Tracheal epithelial cell (primary cell): Measurements from ENCODE around the gene NOS1AP. TPM values are rescaled to one million over a fixed set of nuclear protein-coding genes. Genes with fewer than 3 reads are reported as not detected.

Source experiments
- total RNA-seq: library from RNA; depleted of rRNA; stranded (reverse); fragments of >200 nt; gene quantifications from 2 replicates; pipeline ENCODE4 v1.2.1, GENCODE V29; 2014

The NOS1AP gene
- total RNA-seq = not detected in 2 replicates

DNA sequence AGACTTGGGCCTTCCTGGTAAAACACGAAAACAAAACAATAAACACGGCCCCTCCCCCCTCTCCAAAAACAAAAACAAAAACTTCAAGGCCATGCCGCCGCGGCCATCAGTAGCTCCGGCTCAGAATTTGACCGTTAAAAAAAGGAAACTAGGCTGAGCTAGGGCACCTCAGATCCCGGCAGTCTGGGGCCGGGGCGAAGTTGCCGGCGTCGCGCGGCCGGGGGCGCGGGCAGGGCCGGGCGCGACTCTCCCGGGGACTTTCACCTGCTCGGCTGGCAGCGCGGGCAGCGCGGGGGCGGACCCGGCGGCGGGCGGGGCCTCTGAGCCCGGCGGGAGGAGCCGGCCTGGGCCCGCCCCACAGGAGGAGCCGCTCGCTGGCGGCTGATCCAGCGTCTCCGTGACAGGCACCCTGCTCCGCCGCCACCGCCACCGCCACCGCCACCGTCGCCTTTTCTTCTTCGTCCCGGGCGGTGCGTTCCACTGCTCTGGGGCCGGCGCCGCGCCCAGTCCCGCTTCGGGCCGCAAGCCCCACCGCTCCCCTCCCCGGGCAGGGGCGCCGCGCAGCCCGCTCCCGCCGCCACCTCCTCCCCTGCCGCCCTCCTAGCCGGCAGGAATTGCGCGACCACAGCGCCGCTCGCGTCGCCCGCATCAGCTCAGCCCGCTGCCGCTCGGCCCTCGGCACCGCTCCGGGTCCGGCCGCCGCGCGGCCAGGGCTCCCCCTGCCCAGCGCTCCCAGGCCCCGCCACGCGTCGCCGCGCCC lies at the start of gene NOS1AP:
NOS1AP (plus strand) TSS at position 358 of the 760 bp plus-strand sequence. CDS start 487 bp downstream, outside the sequence.

DNA sequence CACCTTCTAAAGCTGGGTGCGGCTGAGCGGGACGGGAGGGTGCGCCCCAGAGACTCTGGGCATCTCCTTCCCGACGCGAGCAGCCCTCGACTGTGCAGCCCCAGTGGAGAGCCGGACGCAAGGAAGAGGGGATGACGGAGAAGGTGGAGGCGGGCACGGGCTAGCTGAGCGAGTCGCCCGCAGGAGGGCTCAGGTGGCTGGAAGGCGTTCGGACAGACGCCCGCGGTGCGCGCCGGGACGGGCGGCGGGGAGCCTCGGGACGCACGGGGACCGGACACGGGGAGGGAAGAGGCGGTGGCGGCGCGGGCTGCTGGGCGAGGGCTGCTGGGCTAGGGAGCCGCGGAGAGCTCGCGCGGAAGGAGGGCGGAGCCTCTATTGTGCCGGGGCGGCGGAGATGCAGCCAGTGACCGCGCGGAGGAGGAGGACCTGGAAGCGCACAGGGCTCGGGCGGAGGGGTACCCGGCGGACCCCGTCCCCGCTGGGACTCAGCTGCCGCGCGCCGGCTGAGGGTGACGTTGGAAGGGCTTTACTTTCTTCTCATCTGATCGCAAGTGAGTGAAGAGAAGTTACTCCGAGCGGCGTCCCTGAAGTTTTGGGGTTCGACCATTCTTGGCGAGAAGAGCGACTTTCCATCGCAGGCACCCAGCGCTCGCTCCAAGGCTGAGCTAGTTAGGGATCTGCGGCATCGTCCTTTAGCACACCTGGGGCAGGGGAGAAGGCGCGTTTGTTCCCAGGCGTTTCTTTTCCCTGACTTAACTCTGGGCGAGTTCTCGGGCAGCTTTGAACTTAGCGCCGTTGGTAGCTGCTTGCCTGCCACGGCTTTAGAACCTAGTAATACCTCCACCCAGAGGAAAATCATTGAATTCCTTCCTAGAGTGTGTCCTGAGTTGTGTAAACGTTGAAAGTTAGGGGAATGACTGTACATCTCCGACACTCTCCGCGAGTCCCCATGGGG lies 45.7 kb upstream of the NOS1AP start, which contains the start of gene OLFML2B:
OLFML2B (minus strand) TSS at position 323 of the 955 bp plus-strand sequence. CDS start 439 bp downstream, outside the sequence.

GRCh38 chr1:162376691-162377090 lies 307.2 kb downstream of the NOS1AP start, which contains the start of gene SPATA46:
Gene SPATA46, minus strand, starts transcription at chr1:162376854. Its CDS starts 64 bp downstream, at chr1:162376790.

DNA sequence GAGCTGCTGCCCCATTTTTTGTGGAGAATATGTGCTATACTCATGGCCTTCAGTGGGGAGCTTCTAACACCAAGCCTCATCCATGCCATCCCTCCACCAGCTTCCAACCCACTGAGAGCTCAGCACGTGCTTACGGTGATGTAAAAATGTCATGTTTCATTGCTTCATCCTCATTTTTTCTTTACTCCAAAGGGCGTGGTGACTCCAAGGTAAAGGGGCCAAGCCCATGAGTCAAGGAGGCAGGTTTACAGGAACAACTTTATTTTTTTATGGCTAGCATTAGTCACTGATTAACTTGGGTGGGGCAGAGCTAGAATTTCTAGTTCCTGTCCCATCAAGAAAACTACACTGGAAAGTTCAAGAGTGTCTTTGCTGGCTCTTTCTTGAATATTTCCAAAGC lies 311.9 kb downstream of the NOS1AP start, which contains the start of gene C1orf226:
C1orf226 (plus strand) TSS at position 346 of the 400 bp plus-strand sequence. CDS start 174 bp downstream, outside the sequence.

DNA sequence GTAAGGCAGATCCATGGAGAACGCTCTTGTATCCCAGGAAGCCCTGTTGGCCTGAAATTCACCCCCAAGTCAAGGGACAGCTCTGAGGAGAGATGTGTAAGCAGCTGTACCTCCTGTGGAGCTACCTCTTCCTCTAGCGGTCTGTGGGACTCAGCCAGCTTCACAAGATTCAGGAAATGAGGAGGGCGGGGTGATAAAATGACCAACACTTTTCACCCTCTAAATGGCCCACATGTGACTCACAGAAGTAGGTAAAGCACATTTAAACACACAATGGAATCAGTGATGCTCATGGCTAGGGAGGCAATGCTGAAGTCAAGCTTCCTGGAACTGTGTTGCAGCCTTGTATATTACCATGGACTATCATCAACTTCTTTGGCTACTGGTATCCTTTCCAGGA lies 342.5 kb downstream of the NOS1AP start, which contains the start of gene SH2D1B:
SH2D1B (minus strand) TSS at position 135 of the 400 bp plus-strand sequence; CDS start at position 15, 120 bp downstream.

Other genes with a start within 250 kb of the NOS1AP start
- gene OLFML2B, start 45.8 kb upstream of the NOS1AP start, total RNA-seq = 0.48 TPM in 1 of 2 replicates, not detected in the other